GM18499 (cell line): ENCODE measurements around the gene HELQ.
"Not testable (repeated sequence)": the region's sequence is repeated elsewhere in the genome, so short reads cannot be mapped to it uniquely, and the experiment has no call there.

Experiments
- ATAC-seq: cut with Tn5 transposase; IDR thresholded peaks from one replicate; pipeline ENCODE4 v1.9.1; 2021; ENCODE audit warnings: moderate number of reproducible peaks; ENCODE audit not compliant: insufficient read depth, unreplicated experiment

The HELQ gene, protein sequence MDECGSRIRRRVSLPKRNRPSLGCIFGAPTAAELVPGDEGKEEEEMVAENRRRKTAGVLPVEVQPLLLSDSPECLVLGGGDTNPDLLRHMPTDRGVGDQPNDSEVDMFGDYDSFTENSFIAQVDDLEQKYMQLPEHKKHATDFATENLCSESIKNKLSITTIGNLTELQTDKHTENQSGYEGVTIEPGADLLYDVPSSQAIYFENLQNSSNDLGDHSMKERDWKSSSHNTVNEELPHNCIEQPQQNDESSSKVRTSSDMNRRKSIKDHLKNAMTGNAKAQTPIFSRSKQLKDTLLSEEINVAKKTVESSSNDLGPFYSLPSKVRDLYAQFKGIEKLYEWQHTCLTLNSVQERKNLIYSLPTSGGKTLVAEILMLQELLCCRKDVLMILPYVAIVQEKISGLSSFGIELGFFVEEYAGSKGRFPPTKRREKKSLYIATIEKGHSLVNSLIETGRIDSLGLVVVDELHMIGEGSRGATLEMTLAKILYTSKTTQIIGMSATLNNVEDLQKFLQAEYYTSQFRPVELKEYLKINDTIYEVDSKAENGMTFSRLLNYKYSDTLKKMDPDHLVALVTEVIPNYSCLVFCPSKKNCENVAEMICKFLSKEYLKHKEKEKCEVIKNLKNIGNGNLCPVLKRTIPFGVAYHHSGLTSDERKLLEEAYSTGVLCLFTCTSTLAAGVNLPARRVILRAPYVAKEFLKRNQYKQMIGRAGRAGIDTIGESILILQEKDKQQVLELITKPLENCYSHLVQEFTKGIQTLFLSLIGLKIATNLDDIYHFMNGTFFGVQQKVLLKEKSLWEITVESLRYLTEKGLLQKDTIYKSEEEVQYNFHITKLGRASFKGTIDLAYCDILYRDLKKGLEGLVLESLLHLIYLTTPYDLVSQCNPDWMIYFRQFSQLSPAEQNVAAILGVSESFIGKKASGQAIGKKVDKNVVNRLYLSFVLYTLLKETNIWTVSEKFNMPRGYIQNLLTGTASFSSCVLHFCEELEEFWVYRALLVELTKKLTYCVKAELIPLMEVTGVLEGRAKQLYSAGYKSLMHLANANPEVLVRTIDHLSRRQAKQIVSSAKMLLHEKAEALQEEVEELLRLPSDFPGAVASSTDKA

DNA sequence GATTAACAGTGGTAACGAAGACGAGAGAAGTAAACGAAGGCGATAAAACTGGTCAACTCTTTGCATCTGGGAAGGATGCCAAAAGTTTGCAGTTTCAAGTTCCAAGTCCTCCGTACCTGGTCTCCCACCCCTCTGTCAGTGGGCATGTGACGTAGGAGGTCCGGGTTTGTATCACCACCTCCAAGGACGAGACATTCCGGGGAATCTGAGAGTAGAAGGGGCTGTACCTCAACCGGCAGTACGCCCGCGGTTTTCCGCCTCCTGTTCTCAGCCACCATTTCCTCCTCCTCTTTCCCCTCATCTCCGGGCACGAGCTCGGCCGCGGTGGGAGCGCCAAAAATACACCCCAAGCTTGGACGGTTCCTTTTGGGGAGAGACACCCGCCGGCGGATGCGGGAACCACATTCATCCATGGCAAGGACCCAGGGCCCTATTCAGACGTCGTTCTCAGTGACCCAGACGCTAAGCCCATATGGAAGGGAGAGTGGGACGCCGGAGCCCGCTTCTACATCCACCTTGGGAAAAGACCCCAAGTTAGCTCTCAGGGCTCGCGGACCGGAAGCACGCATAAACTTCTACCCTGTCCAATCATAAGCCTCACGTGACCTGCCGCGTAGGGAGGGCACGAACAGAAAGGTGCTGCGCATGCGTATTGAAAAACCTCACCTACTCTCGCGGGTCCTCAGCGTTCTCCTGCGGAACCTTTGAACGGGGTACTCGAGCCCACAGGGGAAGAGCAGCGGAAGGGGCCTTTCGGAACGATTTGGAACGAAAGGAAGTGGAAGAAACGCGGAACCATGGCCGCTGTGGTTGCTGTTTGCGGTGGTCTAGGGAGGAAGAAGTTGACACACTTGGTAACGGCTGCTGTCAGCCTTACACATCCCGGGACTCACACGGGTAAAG lies at the start of gene HELQ, which contains the start of gene MRPS18C:
Gene HELQ (minus strand): TSS at position 543 of the 903 bp plus-strand sequence. CDS start 130 bp downstream, at position 413.
Gene MRPS18C (plus strand): TSS at position 778 of the 903 bp plus-strand sequence. CDS start 20 bp downstream, at position 798.
- peak; percentile 95 for ATAC-seq

DNA sequence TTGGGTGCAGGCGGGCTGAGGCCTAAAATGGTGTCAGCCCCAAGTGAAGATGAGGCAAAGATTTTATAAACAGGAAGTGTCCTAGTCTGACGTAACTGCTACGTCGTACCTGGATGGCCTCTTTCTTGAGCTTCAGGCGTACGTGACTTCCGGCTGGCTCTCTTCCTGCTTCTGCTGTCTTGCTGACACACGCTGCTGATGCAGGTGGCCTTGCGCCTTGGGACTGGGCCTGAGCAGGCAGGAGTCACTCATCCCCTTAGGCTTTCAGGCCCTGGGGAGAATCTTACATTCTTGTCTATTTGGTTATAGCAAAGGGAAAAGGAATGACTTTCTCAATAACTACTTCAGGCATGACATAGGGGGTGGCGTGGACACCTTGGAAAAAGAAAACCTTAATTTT lies 49.4 kb upstream of the HELQ start:
- ATAC-seq = no peak

DNA sequence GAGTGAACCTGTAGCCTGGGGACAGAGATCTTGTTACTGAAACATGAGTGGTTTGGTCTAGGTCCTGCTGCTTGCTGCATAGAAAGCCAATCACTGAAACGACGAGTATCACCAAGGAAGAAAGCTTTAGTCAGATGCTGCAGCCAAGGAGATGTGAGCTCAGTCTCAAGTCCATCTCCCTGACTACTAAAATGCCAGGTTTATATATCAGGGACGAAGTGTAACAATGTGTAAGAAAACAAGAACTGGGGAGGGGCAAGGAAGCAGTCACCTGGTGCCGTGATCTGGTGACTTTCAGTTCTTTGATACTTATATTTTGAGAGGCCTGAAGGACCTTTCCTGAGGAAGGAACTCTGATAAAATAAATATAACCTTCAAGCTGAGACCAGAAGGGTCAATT lies 48.9 kb upstream of the HELQ start:
- ATAC-seq = no peak

DNA sequence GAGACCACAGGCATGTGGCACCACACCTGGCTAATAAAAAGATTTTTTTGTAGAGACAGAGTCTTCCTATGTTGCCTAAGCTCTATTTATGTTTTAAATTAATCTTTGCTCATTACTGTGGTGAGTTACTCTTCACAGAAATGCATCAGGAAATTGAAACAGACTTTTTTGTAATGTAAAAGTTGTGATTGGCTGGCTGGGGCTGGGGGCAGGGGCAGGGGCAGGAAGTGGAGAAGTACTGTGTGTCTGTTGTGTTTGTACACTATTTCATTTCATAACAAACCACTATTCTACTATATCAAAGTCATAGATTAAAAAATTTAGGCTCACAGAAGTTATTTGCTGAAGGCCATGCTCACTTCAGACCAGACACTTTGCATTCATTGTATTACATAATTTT lies 48.4 kb upstream of the HELQ start:
- no peak for ATAC-seq

DNA sequence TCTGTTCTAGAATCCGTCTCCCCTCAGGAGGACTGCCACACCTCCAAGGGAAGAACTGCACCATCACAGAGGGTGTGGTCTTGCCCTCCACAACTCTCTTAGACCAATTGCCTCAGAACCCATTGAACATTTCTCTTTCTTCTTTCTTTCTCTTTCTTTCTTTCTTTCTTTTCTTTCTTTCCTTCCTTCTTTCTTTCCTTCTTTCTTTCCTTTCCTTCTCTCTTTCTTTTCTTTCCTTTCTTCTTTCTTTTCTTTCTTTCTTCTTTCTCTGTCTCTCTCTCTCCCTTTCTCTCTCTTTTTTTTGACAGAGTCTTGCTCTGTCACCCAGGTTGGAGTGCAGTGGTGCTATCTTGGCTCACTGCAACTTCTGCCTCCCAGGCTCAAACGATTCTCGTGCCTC lies 46.0 kb upstream of the HELQ start:
- ATAC-seq = not testable (repeated sequence)

DNA sequence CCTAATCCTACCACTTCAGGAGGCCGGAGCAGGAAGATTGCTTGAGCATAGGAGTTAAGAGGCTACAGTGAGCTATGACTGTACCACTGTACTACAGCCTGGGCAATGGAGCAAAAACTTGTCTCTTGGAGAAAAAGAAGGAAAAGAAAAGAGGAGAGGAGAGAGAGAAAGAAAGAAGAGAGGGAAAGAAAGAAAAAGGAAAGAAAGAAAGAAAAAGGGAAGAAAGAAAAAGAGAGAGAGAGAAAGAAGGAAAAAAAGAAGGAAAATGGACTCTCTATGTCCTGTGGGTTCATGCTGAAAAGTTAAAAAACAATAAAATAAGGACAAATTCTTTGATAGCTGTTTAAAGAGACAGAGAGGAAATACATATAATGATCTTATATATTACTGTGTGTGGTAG lies 42.6 kb upstream of the HELQ start:
- ATAC-seq = no peak

DNA sequence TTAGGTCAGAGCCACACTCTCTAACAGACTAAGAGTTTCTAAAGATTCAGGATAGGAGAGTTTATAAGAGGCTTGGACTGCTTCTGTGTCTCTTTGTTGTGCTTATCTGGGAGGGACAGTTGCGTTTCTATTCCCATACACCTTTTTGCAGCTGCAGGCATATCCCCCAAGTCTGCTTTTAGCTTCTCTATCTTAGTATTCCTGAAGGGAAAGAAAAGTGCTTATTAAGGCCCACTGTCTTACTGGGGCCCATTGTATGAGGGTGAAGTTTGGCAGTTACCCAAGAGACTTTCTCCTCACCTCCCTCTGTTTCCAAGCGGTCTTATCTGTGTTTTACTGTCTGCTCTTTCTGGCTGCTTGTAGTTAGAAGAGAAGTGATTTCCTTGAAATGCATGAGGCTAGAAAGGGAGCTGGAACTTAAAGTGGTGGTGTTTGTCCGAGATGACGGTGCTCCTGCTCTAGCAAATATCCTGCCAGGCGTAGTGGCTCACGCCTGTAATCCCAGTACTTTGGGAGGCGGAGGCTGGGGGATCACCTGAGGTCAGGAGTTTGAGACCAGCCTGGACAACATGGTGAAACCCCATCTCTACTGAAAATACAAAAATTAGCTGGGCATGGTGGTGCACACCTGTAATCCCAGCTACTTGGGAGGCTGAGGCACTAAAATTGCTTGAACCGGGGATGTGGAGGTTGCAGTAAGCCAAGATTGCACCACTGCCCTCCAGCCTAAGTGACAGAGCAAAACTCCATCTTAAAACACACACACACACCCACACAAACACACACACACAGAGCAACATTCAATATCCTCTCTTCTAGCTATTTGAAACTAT lies 40.7 kb upstream of the HELQ start:
- not testable (repeated sequence) for ATAC-seq

DNA sequence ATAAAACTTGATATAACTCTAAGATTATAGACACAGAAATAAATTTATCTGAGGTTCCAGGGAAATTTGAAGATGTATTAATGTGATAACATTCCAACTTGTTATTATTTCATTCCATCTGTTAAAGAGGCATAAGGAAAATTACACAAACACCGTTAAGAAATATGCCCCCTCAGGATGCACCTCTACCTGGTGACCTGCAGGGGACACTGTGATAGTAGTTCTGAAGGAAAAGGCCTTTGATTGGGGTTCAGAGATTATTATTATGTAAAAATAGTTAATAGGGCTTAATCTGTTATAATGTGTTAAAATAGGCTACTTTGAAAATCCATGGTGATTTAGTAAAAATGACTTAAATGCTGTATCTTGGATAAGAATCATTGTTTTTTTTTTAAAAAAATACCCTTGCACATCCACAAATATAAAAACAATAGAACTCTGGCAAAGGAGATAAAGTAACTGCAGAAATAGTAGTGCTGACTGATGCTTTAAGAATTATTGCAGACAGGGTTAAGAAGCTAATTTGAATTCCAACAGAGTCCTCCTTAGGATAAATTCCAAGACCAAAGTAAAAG lies 35.3 kb upstream of the HELQ start:
- ATAC-seq = no peak

DNA sequence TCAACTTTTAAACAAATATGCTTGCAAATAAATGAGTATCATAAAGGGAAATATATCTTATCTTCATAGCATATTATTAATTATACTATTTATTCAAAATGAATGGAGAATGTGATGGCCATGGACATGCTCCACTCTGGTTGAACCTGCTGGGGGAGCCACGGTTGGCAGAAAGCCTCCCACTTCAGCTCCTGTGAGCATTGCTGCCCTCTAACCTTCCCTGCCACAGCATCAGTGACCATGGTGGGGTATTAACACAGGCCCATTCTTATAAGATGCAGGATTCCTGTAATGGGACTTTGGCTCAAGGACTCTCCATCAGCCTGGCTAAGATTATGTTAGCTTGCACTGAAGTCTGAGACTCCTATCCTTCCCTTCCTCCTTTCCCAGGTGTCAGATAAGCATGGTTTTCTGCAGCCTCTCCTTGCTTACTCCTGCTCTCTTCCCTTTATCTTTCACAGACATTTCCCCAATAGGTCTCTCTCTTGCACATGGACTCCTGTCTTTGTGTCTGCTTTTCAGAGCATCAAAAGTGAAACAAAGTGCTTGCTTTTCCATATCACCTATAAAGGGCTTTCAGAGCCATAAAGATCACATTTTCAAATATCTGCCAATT lies 34.2 kb upstream of the HELQ start:
- no peak for ATAC-seq

DNA sequence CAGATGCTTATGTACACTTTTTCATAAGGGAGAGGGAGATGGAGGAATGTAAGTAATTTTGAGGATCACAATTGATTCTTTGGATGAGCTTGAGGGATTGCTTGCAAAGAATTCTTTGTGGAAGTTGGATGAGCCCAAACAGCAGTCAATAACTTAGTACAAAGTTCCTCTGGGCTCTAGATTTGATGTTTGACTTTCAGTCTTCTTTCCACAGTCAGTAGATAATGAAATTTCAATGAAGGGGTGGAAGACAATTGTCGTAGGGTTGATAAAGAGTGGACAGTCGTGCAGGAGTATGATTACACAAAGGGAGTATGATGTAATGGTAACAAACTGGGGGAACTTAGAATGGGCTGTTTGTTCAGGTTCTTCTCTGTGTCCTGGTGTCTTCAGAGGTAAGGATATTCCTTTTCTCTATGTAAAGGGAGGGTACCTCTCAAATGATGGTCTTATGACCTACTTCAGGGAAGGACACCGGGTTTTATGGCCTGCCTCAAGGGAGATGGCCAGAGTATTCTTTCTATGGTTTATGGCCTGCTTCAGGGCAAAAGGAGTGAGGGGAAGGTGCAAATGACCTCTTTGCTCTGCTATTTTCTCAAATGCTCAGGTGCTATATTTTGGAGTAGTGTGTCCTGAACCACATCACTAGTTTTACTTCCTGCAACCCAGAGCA lies 31.0 kb upstream of the HELQ start:
- no peak for ATAC-seq

DNA sequence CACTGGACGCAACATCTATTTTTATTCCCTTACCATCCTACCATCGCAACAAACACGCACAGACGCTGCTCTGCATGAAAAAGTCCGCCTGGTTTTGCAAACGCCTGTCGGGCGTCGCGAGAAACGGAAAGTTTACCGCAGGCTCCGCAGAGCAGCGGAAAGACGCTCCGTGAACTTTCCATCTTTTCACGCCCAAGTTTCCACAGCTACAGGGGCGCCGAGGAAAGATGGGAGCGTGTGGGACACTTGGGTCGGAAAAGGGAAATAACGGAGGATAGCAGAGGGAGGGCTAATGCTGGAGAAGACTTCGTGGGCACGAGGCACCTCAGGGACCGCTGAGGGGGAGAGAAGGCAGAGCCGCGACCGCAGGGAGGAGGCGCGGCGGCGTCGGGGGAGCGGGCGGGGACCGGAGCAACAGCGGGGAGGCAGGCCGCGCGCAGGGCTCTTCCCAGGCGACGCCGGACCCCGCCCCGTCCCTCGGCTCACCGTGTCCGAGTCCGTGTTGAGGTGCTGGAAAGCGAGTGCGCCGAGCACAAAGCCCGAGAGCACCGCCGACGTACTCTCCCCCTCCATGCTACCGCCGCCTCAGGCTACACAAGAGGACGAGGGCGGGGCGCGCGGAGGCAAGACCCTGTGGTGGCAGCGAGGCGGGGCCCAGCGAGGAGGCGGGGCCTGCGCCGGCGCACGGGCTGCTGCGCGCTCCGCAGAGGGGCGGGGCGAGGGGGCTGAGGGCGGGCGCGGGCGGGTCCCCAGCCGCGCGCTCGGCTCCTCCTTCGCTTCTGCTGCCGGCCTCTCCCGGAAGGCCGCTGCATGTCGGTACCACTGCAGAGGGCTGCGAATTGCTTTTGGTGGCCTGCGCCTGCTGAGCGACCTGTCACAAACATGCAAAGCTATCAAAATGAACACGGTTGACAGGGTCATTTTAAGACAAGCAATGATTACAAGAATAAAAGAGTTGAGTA lies 29.2 kb upstream of the HELQ start, which contains the start of gene ABRAXAS1:
Gene ABRAXAS1 (minus strand): TSS at position 601 of the 962 bp plus-strand sequence. CDS start 28 bp downstream, at position 573.
- ATAC-seq = peak; percentile 87

DNA sequence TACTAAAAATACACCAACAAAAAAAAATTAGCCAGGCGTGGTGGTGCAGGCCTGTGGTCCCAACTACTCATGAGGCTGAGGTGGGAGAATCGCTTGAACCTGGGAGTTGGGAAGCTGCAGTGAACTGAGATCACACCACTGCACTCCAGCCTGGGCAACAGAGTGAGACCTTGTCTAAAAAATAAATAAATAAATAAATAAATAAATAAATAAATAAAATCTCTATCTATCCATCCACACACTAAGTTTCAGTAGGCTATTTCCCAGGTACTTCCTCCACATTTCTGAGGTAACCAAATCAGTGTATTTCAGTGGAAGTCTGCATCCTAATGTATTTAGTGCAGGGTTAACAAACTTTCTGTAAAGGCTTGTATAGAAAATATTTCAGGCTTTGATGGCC lies 18.3 kb upstream of the HELQ start:
- ATAC-seq = no peak

DNA sequence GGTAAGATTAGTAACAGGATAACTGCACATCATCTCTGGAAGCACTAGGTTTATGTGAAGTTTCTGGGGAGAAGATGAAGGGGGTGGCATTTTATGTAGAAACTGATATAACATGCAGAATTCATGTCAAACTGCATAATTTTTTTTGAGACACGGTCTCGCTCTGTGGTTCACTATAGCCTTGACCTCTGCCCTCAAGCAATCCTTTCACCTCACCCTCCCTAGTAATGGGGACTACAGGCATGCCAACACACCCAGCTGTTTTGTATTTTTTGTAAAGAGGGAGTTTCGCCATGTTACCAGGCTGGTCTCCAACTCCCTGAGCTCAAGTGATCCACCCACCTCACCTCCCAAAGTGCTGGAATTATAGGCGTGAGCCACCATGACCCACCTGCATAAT lies 17.8 kb upstream of the HELQ start:
- ATAC-seq = no peak

DNA sequence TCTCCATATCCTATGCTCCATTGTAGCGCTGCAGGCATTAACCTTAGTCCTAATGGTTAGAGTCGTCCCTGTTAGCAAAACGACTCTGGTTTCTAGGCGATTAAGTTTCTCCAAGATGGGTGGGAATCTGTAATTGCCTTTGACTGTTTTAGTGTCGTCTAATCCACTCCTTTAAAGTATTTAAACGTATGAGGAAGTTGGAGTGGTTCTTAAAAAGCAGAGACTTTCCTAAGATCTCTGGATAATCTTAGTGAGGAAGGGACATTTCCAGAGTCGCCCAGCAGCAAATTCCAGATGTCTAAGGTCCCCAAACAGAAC lies 520 bp upstream of the HELQ start:
- no peak for ATAC-seq

DNA sequence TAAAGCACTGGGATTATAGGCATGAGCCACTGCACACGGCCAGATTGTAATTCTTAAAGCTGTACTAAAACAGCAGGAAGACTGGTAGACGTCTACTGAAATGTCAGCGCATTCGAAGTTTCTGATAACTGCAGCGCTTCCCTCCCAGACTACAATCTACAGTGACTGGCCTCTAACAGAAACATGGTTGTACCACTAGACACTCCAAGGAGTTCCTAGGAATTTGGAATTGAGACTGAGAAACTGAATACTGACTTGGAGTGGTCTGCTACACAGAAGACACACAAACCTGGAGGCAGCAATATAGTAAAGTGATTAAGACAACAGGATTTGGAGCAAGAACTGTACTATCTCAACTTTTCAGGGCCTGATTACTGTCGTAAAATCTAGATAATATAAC lies 937 bp downstream of the HELQ start:
- no peak for ATAC-seq

DNA sequence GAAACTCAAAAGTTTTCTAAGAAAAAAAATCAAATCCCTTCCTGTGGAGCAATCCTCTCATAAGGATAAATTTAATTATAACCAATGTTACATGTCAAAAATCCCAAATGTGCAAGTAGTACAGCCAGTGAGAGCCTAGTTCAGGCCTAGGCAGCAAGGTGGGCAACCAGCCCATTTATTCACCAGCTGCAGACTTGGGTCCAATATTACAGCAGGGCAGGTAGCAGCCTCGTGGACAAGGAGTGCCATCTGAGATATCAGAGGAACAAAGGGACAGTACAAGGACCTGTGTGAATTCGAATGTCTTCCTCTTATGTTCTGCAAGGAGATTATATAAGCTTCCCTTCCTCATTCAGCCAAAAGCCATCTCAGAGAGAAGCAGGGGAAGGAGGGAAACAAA lies 6.6 kb downstream of the HELQ start:
- ATAC-seq = no peak

DNA sequence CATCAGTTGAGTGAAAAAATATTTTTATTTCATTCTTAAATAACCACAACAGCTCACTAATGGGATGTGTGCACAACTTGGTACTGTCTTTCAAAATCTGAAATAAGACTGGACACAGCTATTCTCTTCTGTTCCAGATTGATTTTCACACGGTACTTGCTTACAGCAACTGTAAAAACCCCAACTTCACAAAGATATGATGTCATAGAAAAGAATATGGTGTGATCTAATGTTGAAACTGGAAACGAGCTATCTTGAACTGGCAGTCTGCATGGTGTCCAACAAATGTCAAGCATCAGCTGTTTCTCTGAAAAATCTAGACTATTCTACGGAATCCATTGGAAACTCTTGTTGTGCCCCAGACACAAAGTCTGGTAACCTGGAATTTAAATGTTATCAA lies 14.7 kb downstream of the HELQ start:
- ATAC-seq = no peak
